A204.1 (cell line): Measurements from ENCODE around the gene VWA3B.
"Not testable (repeated sequence)": the region's sequence is repeated elsewhere in the genome, so short reads cannot be mapped to it uniquely, and the experiment has no call there.

Experiments
- FAIRE-seq: peaks from 2 replicates; lab custom pipeline; 2012; peaks lifted over from hg19 to GRCh38; lab: Jason Lieb, UNC

The VWA3B gene, protein sequence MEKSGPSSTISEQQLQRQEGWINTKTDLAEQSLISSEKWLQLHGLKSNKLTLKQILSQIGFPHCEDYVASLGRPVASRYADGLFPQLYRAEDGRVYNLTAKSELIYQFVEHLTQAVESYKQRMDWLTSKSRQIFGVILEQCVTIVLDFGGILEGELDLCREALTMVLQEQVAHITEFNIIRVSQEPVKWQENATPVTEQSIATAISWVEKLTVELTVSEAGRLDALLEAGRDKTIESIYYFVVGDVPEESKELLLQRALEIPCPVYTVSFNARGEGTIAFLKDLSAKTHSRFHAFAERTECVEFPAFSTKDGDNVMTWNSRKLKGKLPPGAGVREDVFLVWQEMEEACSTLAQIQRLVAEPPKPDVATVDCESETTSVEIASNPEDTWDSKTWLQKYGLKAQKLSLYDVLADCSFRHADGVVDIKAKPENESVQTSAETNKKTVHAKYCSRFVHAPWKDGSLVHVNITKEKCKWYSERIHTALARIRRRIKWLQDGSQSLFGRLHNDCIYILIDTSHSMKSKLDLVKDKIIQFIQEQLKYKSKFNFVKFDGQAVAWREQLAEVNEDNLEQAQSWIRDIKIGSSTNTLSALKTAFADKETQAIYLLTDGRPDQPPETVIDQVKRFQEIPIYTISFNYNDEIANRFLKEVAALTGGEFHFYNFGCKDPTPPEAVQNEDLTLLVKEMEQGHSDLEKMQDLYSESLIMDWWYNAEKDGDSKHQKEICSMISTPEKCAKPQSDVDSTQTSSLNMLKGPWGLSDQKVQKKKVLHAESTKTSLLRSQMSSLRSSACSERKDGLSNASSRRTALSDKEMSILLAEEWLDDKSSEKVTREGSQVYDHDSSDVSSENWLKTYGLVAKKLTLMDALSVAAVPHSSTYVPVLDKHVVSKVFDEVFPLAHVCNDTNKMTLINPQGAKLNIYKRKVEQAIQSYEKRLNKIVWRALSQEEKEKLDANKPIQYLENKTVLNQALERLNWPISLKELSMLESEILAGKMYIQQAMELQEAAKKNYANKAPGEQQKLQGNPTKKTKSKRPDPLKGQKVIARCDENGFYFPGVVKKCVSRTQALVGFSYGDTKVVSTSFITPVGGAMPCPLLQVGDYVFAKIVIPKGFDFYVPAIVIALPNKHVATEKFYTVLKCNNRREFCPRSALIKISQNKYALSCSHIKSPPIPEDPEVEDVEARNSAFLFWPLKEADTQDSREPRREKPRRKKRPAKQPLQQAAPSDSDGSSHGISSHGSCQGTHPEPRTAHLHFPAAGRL (N-terminal part only)

DNA sequence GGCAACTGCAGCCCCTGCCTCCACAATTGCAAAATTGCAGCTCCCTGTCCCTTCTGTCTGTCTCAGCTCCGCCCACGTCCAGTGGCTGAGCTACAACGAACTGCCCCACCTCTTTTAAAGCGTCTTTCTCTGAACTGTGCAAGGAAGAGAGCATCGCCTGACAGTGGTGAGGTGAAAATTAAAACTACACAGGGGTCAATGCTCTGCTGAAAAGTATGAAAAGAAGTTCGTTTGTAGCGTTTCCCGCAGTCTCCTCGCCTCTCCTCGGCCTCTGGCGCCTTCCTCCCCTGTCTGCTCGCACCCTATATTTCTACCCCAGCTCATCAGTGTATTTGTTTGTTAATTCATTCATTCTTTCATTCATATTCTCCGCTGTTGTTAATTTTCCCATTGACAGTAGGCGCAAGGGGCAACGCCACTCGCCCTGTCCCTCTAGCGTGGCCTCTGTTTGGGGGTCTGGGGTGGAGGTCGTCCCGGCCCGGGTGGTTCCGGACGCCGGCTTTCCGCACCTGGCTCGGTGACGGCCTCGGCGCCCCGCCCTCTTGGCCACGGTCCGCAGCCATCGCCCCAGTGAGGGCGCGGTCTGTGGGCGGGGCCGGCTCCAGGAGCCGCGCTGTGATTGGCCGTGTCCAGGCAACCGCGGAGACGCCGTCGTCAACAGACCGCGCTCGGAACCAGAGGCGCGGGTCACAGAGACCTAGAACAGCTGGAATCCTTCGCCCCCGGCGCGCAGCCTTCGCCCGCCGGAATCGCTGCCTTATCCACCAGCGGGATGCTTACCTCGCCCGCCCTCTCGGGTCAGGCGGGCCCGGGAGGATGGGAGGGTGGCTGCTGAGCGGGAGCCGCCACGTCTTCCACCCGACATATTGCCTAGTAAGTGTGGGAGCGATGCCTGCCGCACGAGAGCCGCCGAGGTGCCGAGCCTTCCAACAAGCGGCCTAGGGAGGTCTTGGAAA is at the start of gene VWA3B:
Gene VWA3B, plus strand, starts transcription at position 677 of the 956 bp plus-strand sequence. CDS start 5,926 bp downstream, outside the sequence.
- FAIRE-seq = no peak

DNA sequence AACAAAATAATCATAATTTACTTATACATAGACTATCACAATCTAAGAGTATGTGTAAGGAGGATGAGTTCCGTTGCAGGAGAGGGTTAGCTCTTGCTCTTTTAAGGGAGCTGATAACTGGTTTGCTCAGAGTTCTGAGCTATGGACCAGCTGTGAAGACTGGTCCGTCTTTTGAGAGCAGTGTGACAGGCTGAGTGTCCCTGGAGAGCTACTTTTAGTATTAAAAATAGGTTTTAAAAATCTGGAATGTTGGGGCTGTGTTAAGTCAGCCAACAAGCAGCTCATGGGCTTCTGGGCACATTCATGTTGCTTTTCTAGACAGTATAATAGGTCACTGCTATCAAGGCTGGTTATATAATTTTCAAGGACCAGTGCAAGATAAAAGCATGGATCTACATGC is 49.8 kb upstream of the VWA3B start:
- FAIRE-seq = no peak

DNA sequence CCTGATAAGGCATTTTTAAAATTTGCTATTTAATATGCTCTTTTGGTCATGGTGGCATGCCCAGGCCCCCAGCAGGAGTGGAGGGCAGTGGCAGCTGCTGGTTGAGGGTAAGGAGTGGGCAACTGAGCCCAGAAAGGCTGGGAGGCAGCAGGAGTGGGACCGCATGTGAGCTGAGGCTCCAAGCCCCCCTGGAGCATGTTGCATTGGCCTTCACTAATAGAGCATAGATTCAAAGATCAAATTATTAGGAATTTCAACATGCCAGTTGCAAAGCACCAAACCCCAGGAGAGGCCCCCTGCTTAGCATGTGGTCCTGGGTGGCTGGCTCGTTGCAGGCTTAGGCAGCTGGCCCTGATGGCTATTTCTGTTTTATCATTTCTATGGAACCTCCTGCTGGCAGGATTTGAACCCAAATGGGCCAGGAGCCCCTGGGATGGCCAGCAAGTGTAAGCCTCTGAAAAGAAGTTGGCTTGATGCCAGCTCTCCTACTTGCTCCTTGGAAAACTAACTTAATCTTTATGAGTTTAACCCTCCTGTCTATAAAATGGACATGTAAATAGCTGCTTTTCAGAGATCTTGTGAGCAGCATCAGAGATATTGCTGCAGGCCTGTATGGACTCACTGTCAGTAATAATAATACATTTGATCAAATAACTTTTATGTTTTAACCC is 49.2 kb upstream of the VWA3B start:
- no peak for FAIRE-seq

DNA sequence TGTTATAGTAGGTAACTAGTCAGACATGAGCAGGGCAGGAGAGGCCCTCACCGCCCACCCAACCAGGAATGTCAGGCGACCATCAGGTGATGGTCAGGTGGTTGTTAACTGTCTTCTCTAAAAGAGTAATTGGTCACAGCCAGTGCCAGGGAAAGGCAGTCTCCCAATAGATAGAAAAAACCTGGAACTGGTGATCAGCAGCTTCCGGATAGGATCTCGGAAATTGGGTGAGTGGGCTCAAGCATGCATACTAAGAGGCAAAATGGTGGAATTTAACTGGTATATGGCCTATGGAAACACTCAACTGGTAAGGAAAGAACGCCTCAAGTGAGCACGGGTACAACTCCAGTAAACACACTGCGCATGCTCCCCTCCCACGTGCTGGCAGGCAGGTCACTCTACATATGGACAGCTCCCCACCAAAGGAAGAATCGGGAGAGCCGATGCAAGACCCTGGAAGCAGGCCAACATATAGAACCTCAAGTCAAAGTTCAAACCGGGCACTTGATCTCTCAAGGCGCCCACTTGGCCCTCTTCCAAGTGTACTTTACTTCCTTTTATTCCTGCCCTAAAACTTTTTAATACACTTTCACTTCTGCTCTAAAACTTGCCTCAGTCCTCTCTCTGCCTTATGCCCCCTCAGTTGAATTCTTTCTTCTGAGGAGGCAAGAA is 47.7 kb upstream of the VWA3B start:
- FAIRE-seq = no peak

DNA sequence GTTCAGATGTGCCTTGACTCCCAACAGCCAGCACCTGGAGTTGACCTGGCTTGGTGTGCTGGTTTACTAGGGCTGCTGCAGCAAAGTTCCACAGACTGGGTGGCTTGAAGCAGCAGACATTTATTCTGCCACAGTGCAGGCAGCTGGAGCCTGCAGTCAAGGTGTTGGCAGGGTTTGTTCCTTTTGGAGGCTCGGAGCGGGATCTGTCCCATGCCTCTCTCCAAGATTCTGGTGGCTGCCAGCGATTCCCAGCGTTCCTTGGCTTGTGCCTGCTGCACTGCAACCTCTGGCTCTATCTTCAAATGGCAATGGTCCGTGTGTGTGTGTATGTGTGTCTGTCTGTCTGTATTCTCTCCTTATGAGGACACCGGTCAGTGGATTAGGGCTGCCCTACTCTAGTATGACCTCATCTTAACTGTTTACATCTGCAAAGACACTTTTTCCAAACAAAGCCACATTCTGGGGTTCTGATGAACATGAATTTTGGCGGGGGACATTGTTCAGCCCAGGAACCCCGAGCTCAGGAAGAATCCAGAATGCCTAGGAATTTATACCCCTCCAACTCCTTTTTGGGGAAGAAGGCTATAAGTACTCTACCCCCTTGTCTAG is 46.5 kb upstream of the VWA3B start:
- FAIRE-seq = no peak

DNA sequence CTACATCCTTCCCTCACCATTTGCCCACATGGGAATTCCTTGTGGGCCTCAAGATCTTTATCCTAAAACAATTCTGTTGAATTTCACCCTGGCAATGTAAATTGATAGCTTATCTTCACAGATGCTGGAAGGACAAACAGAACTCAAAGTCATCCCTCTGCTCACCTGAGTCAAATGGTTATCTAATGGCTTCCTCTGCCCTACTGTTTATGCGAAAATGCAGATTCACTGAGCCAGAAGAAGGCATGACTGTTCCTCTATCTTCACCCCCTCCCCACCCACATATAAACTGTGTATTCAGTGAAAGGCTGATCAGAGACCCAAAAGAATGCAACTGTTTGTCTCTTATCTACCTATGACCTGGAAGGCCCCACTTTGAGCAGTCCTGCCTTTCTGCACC is 43.9 kb upstream of the VWA3B start:
- no peak for FAIRE-seq

DNA sequence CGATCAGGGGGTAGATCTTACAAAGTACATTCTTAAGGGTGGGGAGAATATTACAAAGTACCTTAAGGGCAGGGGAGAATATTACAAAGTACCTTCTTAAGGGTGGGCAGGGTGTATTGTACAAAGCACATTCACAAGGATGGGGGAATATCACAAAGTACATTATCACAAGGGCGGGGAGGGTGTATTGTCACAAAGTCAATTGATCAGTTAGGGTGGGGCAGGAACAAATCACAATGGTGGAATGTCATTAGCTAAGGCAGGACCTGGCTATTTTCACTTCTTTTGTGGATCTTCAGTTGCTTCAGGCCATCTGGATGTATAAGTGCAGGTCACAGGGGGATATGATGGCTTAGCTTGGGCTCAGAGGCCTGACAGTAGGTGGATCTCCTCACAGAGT is 42.2 kb upstream of the VWA3B start:
- not testable (repeated sequence) for FAIRE-seq

DNA sequence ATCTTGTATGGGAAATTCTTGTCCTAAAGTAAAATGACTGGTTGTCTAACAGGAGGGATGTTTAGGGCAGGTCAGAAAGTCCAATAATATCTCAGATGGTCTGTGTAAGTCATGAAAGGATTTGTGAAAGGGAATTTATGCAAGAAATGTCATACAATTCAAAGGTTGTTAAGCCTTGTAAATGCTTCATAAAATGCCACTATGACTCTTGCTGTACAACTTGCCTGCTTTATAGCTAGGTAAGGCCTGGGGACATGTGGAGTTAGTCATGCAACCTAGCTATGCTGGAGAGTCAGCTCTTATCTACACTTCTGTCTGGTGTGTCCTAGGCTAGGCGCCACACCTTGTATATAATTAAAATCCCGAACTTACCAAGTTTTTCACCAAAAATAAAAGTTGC is 36.9 kb upstream of the VWA3B start:
- no peak for FAIRE-seq

DNA sequence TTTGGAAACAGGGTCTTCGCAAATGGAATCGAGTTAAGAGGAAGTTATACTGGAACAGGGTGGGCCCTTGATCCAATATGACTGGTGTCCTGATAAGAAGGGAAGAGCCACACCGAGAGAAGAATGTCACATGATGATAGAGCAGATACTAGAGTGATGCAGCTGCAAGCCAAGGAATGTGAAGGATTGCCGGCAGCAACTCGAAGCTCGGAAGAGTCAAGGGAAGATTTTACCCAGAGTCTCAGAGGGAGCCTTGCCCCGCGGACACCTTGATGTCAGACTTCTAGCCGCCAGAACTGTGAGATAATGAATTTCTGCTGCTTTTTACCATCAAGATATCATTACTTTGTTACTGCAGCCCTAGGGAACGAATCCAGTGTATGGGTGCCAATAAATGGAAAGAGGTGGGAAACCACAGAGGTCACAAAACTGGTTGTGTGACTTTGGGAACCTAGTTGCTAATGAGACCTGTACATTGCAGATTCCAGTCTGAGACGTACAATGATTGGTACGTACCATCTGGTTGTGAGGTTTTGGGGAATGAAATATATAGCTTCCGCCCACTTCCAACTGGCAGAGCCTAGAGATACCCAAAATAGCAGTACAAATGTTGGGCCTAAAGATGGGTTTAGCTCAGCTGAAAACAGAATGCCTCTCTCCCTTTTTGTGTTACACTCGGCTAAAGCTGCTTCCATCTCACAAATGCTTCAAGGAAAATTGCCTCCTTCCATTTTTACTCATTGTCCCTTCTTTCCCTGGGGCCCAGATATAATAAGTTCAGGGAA is 28.6 kb upstream of the VWA3B start:
- FAIRE-seq = no peak

DNA sequence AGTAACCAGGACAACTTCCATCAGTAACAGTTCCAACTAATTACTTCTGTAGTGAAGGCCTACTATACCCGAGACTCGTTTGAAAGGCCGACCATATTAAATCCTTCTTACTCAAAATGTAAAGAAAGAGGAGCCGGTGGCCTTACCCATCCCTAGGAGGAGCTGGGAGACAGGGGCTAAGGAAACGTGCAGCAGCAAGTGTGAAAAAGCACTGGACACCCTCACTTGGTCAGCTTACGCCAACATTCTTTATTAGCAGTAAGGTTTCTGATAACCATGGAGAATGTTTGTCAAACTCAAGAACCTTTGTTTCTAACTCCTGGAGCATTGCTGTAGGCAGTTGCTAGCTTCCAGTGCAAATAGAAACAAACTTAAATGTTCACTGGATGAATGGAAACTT is 26.7 kb upstream of the VWA3B start:
- no peak for FAIRE-seq

DNA sequence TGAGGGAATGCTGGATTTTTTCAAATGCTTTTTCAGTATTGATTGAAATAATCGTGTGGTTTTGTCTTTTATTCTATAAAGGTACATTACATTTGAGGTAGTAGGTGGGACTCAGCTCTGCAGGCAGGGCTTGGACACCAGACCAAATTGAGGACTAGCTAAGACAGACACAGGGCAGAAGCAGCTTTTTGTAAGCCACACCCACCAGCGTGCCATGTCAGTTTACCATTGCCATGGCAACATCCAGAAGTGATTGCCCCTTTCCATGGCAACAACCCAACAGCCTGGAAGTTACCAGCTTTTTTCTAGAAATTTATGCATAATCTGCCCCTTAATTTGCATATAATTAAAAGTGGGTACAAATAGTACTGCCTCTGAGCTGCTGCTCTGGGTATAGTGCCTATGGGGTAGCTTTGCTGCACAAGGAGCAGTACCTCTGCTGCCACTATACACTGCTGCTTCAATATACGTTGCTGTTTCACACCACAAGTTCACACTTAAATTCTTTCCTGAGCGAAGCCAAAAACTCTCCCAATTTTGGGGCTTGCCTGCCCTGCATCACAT is 23.6 kb upstream of the VWA3B start:
- no peak for FAIRE-seq

DNA sequence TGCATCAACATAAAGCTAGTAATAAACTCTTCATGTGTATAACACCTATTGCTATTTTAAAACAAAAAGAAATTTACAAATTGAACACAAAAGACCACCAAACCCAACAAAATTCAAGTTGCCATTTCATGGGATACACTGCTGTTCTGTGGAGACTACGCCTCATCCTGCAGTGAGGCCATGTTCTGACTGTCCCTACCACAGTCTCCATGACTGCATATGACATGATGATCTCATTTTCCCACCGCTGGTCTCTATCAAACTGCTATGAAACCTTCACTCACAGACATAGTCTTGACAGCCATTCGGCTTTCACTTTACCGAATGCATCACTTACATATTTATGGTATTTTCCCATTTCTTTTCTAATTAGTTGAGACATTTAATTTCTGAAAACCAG is 21.2 kb upstream of the VWA3B start:
- no peak for FAIRE-seq

DNA sequence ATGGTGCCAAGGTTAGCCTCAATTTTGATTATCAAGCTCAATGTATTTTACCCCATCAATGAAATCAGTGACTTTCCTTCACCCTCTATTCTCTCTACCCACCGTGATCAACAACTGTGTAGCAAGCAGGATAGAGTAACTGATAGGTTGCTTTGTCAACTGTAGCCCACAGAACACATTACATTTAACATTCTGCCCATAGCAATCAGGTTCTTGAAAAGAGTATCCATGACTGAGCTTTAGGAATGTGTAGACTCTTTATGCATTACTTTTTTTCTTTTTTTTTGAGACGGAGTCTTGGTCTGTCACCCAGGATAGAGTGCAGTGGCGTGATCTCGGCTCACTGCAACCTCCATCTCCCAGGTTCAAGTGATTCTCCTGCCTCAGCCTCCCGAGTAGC is 19.8 kb upstream of the VWA3B start:
- no peak for FAIRE-seq

DNA sequence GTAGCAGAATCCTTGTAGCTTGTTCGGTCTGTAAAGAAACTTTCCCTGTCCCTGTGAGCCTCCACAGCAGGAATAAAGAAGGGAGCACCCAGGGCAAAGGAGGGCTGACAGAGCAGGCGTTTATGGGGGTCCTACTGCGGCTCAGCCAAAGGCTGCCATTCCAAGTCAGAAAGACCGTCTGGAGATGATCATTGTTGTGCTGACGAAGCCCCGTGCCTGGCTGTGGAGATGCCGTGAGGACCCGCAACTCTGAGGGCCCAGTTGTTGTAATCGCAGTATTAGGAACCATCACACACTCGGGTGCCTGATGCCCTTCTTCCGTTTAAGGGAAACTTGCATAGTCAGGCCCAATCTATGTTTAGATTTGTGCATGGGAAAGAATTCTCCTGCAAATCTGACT is 16.9 kb upstream of the VWA3B start:
- no peak for FAIRE-seq

DNA sequence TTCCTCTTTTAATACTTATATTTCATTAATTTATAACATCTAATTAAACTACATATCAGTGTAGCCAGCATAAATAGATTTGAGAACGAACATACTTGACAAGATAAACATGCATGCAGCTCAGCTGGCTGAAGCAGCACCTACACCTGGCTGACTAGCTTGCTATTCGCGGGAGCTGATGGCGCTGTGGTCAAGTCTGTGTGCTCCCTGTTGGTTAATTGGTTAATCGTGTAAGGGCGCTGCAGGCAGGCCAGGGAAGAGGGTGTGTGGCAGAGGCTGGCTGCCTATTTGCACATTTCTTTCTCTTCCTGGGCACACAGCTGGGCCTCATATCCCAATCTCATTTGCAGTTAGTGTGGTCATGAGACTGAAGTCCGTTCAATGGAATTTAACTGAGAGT is 14.5 kb upstream of the VWA3B start:
- no peak for FAIRE-seq

DNA sequence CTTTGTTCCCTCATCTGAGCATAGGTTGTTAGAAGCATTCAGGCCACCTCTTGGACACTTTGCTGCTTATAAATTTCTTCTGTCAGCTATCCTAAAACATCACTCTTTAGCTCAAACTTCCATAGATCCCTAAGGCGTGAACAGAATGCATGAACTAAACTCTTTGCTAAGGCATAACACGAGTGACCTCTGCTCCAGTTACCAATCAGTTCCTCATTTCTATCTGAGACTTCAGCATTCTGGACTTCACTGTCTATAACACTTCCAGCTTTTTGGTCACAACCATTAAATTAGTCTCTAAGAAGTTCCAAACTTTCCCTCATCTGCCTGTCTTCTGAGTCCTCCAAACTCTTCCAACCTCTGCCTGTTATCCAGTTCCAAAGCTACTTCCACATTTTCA is 8.3 kb upstream of the VWA3B start:
- FAIRE-seq = no peak

DNA sequence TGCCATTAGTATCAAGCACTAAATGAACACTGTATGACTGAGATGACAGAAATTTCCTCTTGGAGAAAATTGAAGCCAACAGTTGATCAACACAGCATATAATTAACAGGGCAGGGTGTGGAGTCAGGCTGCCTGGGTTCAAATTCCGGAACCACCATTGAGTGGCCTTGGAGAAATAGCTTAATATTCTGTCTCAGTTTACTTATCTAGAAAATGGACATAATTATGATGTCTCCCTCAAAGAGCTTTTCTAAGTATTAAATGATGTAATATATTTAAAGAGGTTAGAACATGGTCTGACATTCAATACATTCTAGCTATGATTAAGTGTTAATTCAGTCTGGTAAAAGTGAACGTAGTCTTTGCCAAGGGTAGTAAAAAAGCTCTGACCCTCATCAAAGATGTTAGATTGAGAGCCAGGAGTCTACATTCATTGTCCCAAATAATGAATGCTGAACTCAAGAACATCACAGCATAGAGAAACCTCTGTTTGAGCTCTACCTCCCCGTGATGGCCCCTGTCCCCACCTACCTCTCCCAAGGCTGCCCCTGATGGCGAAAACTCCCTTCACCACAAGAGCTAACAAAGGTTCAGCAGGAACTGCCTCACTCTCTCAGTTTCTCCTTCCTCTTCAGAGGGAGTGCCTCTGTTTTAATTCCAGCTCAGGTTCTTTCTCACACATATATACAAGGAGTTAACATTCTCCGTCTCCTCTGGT is 2.7 kb upstream of the VWA3B start:
- no peak for FAIRE-seq

DNA sequence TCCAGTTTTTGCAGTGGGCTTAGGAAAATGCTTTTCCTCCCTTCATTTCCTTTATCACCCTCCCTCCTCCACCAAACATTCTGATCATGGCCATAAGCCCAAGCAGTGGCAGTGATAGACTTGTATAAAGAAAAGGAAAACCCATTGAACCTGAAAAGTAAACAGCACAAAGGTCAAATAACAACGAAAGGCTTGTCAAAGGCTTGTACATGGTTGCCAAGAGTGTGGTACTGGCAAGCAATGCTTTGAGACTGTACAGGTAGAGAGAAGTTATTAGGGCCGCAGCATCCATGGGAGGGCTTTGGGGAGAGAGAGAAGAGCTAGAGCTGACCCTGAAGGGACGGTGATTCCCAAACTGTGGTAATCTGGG is 2.1 kb upstream of the VWA3B start:
- no peak for FAIRE-seq
